IMR-90 (cell line): Measurements from ENCODE around the gene KRT36. TPM values are rescaled to one million over a fixed set of nuclear protein-coding genes. Genes with fewer than 3 reads are reported as not detected.

Experiments
- ATAC-seq: fragments of 200-7000 bp; cut with Tn5 transposase; 2 replicates; pipeline ENCODE4 v1.9.1; 2020; ENCODE audit warnings: low read depth, mild to moderate bottlenecking, moderate library complexity
- BruUV-seq: library from RNA; stranded (reverse); fragments of 400-500 nt; replicated peaks from 2 replicates; lab custom pipeline; 2021; lab: Mats Ljungman, UMichigan
- CTCF ChIA-PET: fragments of 300-600 bp; formaldehyde crosslinking; extraction: SDS; loops from one replicate; lab custom pipeline; 2021; ENCODE audit warnings: antibody characterized with exemption; lab: Yijun Ruan, JAX
- POLR2A ChIA-PET: fragments of 300-600 bp; sonication (Branson Sonifier 250); formaldehyde crosslinking; loops from one replicate; lab custom pipeline; 2022; ENCODE audit warnings: antibody characterized with exemption; ENCODE audit not compliant: unreplicated experiment; lab: Charles Lee
- DNase-seq: peaks from one replicate; pipeline ENCODE4 v3.0.0; 2013
- H2AFZ ChIP-seq: replicated peaks from 2 replicates; pipeline ENCODE3; 2013; ENCODE audit warnings: low read length, mild to moderate bottlenecking; ENCODE audit not compliant: poor library complexity
- H2AK5ac ChIP-seq: 2 replicates; pipeline ENCODE4 v1.6.1; 2013; ENCODE audit warnings: low read depth, low read length, inconsistent platforms
- H2AK9ac ChIP-seq: replicated peaks from 2 replicates; pipeline ENCODE3; 2013; ENCODE audit warnings: mild to moderate bottlenecking, low read depth, low read length, moderate library complexity; ENCODE audit not compliant: poor library complexity
- H2BK120ac ChIP-seq: 2 replicates; pipeline ENCODE4 v1.6.1; 2013; ENCODE audit warnings: low read depth, low read length, inconsistent platforms
- H2BK15ac ChIP-seq: 3 replicates; pipeline ENCODE4 v1.6.1; 2013; ENCODE audit warnings: low read depth, low read length, inconsistent platforms
- H2BK20ac ChIP-seq: 2 replicates; pipeline ENCODE4 v1.6.1; 2013; ENCODE audit warnings: low read depth, mild to moderate bottlenecking, inconsistent platforms, low read length, moderate library complexity
- H2BK5ac ChIP-seq: 2 replicates; pipeline ENCODE4 v1.6.1; 2013; ENCODE audit warnings: mild to moderate bottlenecking, low read depth, low read length, inconsistent platforms; ENCODE audit not compliant: poor library complexity, severe bottlenecking
- H3K14ac ChIP-seq: replicated peaks from 2 replicates; pipeline ENCODE4 v1.6.1; 2013; ENCODE audit warnings: low read depth, low read length, inconsistent platforms
- H3K18ac ChIP-seq: 2 replicates; pipeline ENCODE4 v1.6.1; 2013; ENCODE audit warnings: low read depth, low read length, control low read depth
- H3K23ac ChIP-seq: 2 replicates; pipeline ENCODE4 v1.6.1; 2013; ENCODE audit warnings: low read depth, low read length, inconsistent platforms
- H3K27ac ChIP-seq: 2 replicates; pipeline ENCODE4 v1.5.1; 2013; ENCODE audit warnings: mild to moderate bottlenecking, control low read depth, low read length; ENCODE audit not compliant: insufficient read depth
- H3K27me3 ChIP-seq: 2 replicates; pipeline ENCODE4 v1.6.1; 2013; ENCODE audit warnings: low read length; ENCODE audit not compliant: control insufficient read depth, insufficient read depth
- H3K36me3 ChIP-seq: 2 replicates; pipeline ENCODE4 v1.6.1; 2013; ENCODE audit warnings: low read length, mixed read lengths; ENCODE audit not compliant: control insufficient read depth, insufficient read depth
- H3K4ac ChIP-seq: 2 replicates; pipeline ENCODE4 v1.6.1; 2013; ENCODE audit warnings: low read depth, low read length, inconsistent platforms
- H3K4me1 ChIP-seq: 2 replicates; pipeline ENCODE4 v1.6.1; 2013; ENCODE audit warnings: low read length, mixed read lengths; ENCODE audit not compliant: control insufficient read depth, insufficient read depth
- H3K4me2 ChIP-seq: 2 replicates; pipeline ENCODE4 v1.6.1; 2013; ENCODE audit warnings: low read depth, mild to moderate bottlenecking, control low read depth, low read length, moderate library complexity
- H3K4me3 ChIP-seq: 2 replicates; pipeline ENCODE4 v1.5.1; 2013; ENCODE audit warnings: low read depth, mild to moderate bottlenecking, control low read depth, low read length, moderate library complexity; ENCODE audit not compliant: insufficient read depth
- H3K56ac ChIP-seq: 2 replicates; pipeline ENCODE4 v1.6.1; 2013; ENCODE audit warnings: low read length, inconsistent platforms; ENCODE audit not compliant: insufficient read depth; ENCODE audit errors: extremely low read depth
- H3K79me1 ChIP-seq, 2 experiments: 2 replicates each; pipeline ENCODE4 v1.6.1; 2013; ENCODE audit warnings: low read length in 2 of 2, inconsistent platforms in 1 of 2, low read depth in 1 of 2
- H3K9ac ChIP-seq: 2 replicates; pipeline ENCODE4 v1.6.1; 2013; ENCODE audit warnings: low read depth, low read length, control low read depth
- H3K9me1 ChIP-seq: 2 replicates; pipeline ENCODE4 v1.6.1; 2013; ENCODE audit warnings: low read length, inconsistent platforms; ENCODE audit not compliant: insufficient read depth
- H3K9me3 ChIP-seq: 2 replicates; pipeline ENCODE4 v1.6.1; 2013; ENCODE audit warnings: low read length; ENCODE audit not compliant: control insufficient read depth, insufficient read depth
- H4K20me1 ChIP-seq: 2 replicates; pipeline ENCODE4 v1.6.1; 2013; ENCODE audit warnings: low read length, inconsistent platforms; ENCODE audit not compliant: insufficient read depth
- H4K5ac ChIP-seq: 2 replicates; pipeline ENCODE4 v1.6.1; 2013; ENCODE audit warnings: mild to moderate bottlenecking, low read depth, low read length, control low read depth
- H4K8ac ChIP-seq, 2 experiments: 2 replicates each; pipeline ENCODE4 v1.6.1; 2013; ENCODE audit warnings: low read depth in 2 of 2, low read length in 2 of 2, control low read depth in 1 of 2, inconsistent platforms in 1 of 2
- H4K91ac ChIP-seq: 2 replicates; pipeline ENCODE4 v1.6.1; 2013; ENCODE audit warnings: low read depth, low read length, inconsistent platforms; ENCODE audit not compliant: insufficient read depth
- CEBPB ChIP-seq: IDR thresholded peaks from 2 replicates; pipeline ENCODE4 v1.6.1; 2012; ENCODE audit warnings: low read depth, low read length, improper control_type of control experiment
- FOS ChIP-seq: fragments of 150-350 bp; IDR thresholded peaks from 2 replicates; pipeline ENCODE4 v1.6.1; 2016; ENCODE audit warnings: low read depth, low read length
- RCOR1 ChIP-seq: IDR thresholded peaks from 2 replicates; pipeline ENCODE4 v1.6.1; 2012; ENCODE audit warnings: mild to moderate bottlenecking, low read length, improper control_type of control experiment; ENCODE audit not compliant: insufficient replicate concordance
- WGBS, 2 experiments: methylation state at CpG; one replicate each; pipeline versions ENCODE4 v1.1.5 to v1.1.7; 2013; ENCODE audit warnings: missing lambda C conversion rate in 2 of 2; ENCODE audit not compliant: insufficient read length in 1 of 2; ENCODE audit errors: extremely low coverage in 2 of 2; 5-methylcytosine and 5-hydroxymethylcytosine counted together
- dilution Hi-C: fragments of 300-500 bp; cut with HindIII; formaldehyde crosslinking; loops from one replicate; pipeline ENCODE4 v1.14.3; 2018; ENCODE audit warnings: low sequenced_read_pairs; ENCODE audit not compliant: unreplicated experiment
- in situ Hi-C: fragments of 300-500 bp; cut with MboI; formaldehyde crosslinking; loops from 3 replicates; pipeline ENCODE4 v1.14.3; 2019; ENCODE audit warnings: low sequenced_read_pairs, inconsistent platforms, mixed read lengths
- intact Hi-C: fragments of 100-400 bp; cut with micrococcal nuclease; formaldehyde crosslinking; loops from 2 replicates; pipeline ENCODE4 v1.10.0; 2022
- polyA plus RNA-seq, 3 experiments: library from polyadenylated mRNA; depleted of rRNA; stranded (reverse); fragments of >200 nt; gene quantifications; 2 replicates each; pipeline ENCODE4 v1.2.3, GENCODE V29; 2012; ENCODE audit warnings: low replicate concordance in 1 of 3
- total RNA-seq: library from RNA; depleted of rRNA; stranded (reverse); fragments of >200 nt; gene quantifications from 2 replicates; pipeline ENCODE4 v1.2.3, GENCODE V29; 2012

Gene KRT36
- total and polyA plus RNA-seq, 2 of the 4 experiments (the other 2 are of a cell fraction), result not detected

GRCh38 chr17:41511716-41512115 lies 22.0 kb upstream of the KRT36 start:
- Histone ChIP-seq H3K4me3 (no peak overlapping the region), H2BK15ac (no peak overlapping the region), H3K56ac (no peak overlapping the region), H3K36me3 (no peaks in the 10 kb centered on the region), H3K79me1 (no peaks in the 10 kb centered on the region), H4K5ac (no peak overlapping the region), H3K27me3 (peaks cover 1% of the 10 kb centered on the region; the same call in 1 of the 2 replicates), H2AFZ (no peak overlapping the region), H2AK9ac (no peak overlapping the region), H2BK20ac (no peak overlapping the region), H3K27ac (no peak overlapping the region), H3K9ac (no peak overlapping the region), H3K4ac (no peak overlapping the region), H3K9me1 (0 out of 2 replicates have a peak, but pooled peaks cover 3% of the 10 kb centered on the region), H4K91ac (no peak overlapping the region), H4K8ac (no peak overlapping the region), H3K4me1 (no peaks in the 10 kb centered on the region), H3K9me3 (no peaks in the 10 kb centered on the region), H3K18ac (no peak overlapping the region), H3K4me2 (no peak overlapping the region), H2BK120ac (no peak overlapping the region), H4K20me1 (no peaks in the 10 kb centered on the region), H3K14ac (no peak overlapping the region), H2BK5ac (no peak overlapping the region), H2AK5ac (0 out of 2 replicates have a peak overlapping the region, but pooled peaks have one; percentile 31), H3K23ac (no peak overlapping the region)
- no TSS peak for BruUV-seq
- in situ Hi-C loops (no loop called here), dilution Hi-C loops (no loop called here), intact Hi-C loops (no loop called here)
- POLR2A ChIA-PET, result no interaction called here
- CTCF ChIA-PET, result no interaction called here
- ATAC-seq (no peak), DNase-seq (no peak)
- TF ChIP-seq RCOR1 (no peak), FOS (no peak), CEBPB (no peak)
- 87% methylated on average over 3 of the region's 10 CpGs; no CpG with 5 or more reads in 1 of the 2 experiments for WGBS, 2 experiments
